ENCODE data around the gene ARHGAP10.

ARHGAP10 gene

GRCh38 chr4:147791865-147792264 is 60.0 kb downstream of the ARHGAP10 start:
- H3K4me2 ChIP-seq (ENCODE audit: low read depth, low read length), result no peak overlapping the region
- no peak overlapping the region for H3K9ac ChIP-seq (ENCODE audit: low read length)
- H3K36me3 ChIP-seq (replicated peaks; ENCODE audit: insufficient read depth, low read length), result no peaks in the 10 kb centered on the region; the same call in 1 of the 2 replicates
- H3K27me3 ChIP-seq (replicated peaks; ENCODE audit: insufficient read depth, low read length), result no peaks in the 10 kb centered on the region
- H3K27ac ChIP-seq (ENCODE audit: low read length), result no peak overlapping the region
- H3K4me3 ChIP-seq (ENCODE audit: low read length), result no peak overlapping the region
- H3K4me1 ChIP-seq (ENCODE audit: low read length), result no peaks in the 10 kb centered on the region; the same call in 1 of the 2 replicates
- no peak for TF ChIP-seq EZH2phosphoT487 (IDR thresholded peaks at IDR 0.05; ENCODE audit: low read length)
- no peak for TF ChIP-seq CTCF (IDR thresholded peaks at IDR 0.05; ENCODE audit: low read length)
- TF ChIP-seq EZH2 (optimal IDR thresholded peaks at IDR 0.05; ENCODE audit: low read depth, low read length), result no peak
- H3F3A ChIP-seq (ENCODE audit: insufficient read depth, low read length), result peaks cover 2% of the 10 kb centered on the region; the same call in 1 of the 2 replicates
- DNase-seq, result no peak
- H3K79me2 ChIP-seq (ENCODE audit: low read length), result peaks cover 92% of the 10 kb centered on the region
- H3K9me3 ChIP-seq (replicated peaks; ENCODE audit: insufficient read depth, low read length), result no peaks in the 10 kb centered on the region
- no peak overlapping the region for H2AFZ ChIP-seq (ENCODE audit: low read length)
- H3K9me2 ChIP-seq (replicated peaks; ENCODE audit: insufficient read depth, low read length), result no peaks in the 10 kb centered on the region
- 0 out of 2 replicates have a peak, but pooled peaks cover 3% of the 10 kb centered on the region for H4K20me1 ChIP-seq (ENCODE audit: insufficient read depth, low read length)

- 0 out of 2 replicates have a peak, but pooled peaks cover 3% of the 10 kb centered on the region for H4K20me1 ChIP-seq (ENCODE audit: insufficient read depth, low read length)
- H3K4me2 ChIP-seq (ENCODE audit: low read depth, low read length), result no peak overlapping the region
- no peaks in the 10 kb centered on the region for H3K9me3 ChIP-seq (replicated peaks; ENCODE audit: insufficient read depth, low read length)
- H3K27ac ChIP-seq (ENCODE audit: low read length), result no peak overlapping the region
- peaks cover 90% of the 10 kb centered on the region for H3K79me2 ChIP-seq (ENCODE audit: low read length)
- peaks cover 2% of the 10 kb centered on the region; the same call in 1 of the 2 replicates for H3F3A ChIP-seq (ENCODE audit: insufficient read depth, low read length)
- no peak for DNase-seq
- H3K27me3 ChIP-seq (replicated peaks; ENCODE audit: insufficient read depth, low read length), result no peaks in the 10 kb centered on the region
- H3K9me2 ChIP-seq (replicated peaks; ENCODE audit: insufficient read depth, low read length), result no peaks in the 10 kb centered on the region
- H3K9ac ChIP-seq (ENCODE audit: low read length), result no peak overlapping the region
- no peaks in the 10 kb centered on the region for H3K36me3 ChIP-seq (replicated peaks; ENCODE audit: insufficient read depth, low read length)
- H3K4me1 ChIP-seq (ENCODE audit: low read length), result peaks cover 2% of the 10 kb centered on the region; the same call in 1 of the 2 replicates
- TF ChIP-seq EZH2phosphoT487 (IDR thresholded peaks at IDR 0.05; ENCODE audit: low read length), result no peak
- no peak overlapping the region for H3K4me3 ChIP-seq (ENCODE audit: low read length)
- H2AFZ ChIP-seq (ENCODE audit: low read length), result no peak overlapping the region
These were observed 61.9 kb downstream of the ARHGAP10 start for GRCh38 chr4:147793569-147794313.

GRCh38 chr4:147794314-147794680 is 62.4 kb downstream of the ARHGAP10 start:
- TF ChIP-seq EZH2 (optimal IDR thresholded peaks at IDR 0.05; ENCODE audit: low read depth, low read length) (no peak), CTCF (IDR thresholded peaks at IDR 0.05; ENCODE audit: low read length) (no peak), EZH2phosphoT487 (IDR thresholded peaks at IDR 0.05; ENCODE audit: low read length) (no peak)
- DNase-seq, result no peak
- Histone ChIP-seq H3K27me3 (replicated peaks; ENCODE audit: insufficient read depth, low read length) (no peaks in the 10 kb centered on the region), H3K27ac (ENCODE audit: low read length) (no peak overlapping the region), H3K9ac (ENCODE audit: low read length) (no peak overlapping the region), H3K36me3 (replicated peaks; ENCODE audit: insufficient read depth, low read length) (no peaks in the 10 kb centered on the region), H4K20me1 (ENCODE audit: insufficient read depth, low read length) (peaks cover 3% of the 10 kb centered on the region; the same call in 1 of the 2 replicates), H3K4me2 (ENCODE audit: low read depth, low read length) (no peak overlapping the region), H3K4me1 (ENCODE audit: low read length) (peaks cover 7% of the 10 kb centered on the region), H3K4me3 (ENCODE audit: low read length) (no peak overlapping the region), H3K9me3 (replicated peaks; ENCODE audit: insufficient read depth, low read length) (no peaks in the 10 kb centered on the region), H3F3A (ENCODE audit: insufficient read depth, low read length) (peaks cover 1% of the 10 kb centered on the region; the same call in 1 of the 2 replicates), H2AFZ (ENCODE audit: low read length) (no peak overlapping the region), H3K79me2 (ENCODE audit: low read length) (peaks cover 90% of the 10 kb centered on the region), H3K9me2 (replicated peaks; ENCODE audit: insufficient read depth, low read length) (no peaks in the 10 kb centered on the region)

All from MM.1S (cell line).